ENCODE results near the gene TRIOBP.

DNA sequence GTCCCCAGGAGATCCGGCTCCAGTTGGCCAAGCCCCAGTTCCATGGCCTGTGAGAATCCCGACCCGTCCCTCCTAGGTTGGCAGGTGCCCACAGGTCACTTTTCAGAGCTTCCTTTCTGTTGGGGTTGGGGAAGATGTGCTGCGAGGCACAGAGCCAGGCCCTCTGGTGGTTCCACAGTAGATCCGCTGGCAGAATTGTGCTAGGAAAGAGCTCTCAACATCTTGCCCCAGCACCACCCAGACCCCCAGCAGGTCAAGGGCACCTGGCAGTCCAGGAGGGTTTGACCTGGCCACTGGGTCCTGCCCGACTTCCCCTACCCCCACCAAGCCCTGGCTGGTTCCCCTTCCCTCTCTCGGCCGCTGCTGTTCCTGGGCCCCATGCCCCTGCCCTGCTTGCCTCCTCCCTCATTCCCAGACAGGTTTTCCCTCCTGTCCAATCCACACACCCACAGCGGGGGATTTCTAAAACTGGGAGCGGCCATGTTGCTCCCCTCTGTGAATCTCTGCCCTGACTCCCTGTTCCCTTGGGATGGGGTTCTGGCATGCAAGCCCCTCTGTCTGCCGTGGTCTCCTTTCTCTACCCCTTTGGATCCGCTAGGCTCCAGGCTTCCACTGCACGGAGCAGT, 84.7 kb downstream of the TRIOBP start:
- TF ChIP-seq, protein P1, sequence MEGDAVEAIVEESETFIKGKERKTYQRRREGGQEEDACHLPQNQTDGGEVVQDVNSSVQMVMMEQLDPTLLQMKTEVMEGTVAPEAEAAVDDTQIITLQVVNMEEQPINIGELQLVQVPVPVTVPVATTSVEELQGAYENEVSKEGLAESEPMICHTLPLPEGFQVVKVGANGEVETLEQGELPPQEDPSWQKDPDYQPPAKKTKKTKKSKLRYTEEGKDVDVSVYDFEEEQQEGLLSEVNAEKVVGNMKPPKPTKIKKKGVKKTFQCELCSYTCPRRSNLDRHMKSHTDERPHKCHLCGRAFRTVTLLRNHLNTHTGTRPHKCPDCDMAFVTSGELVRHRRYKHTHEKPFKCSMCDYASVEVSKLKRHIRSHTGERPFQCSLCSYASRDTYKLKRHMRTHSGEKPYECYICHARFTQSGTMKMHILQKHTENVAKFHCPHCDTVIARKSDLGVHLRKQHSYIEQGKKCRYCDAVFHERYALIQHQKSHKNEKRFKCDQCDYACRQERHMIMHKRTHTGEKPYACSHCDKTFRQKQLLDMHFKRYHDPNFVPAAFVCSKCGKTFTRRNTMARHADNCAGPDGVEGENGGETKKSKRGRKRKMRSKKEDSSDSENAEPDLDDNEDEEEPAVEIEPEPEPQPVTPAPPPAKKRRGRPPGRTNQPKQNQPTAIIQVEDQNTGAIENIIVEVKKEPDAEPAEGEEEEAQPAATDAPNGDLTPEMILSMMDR (IDR thresholded peaks at IDR 0.05) = no peak
- TF ChIP-seq POLR2A (IDR thresholded peaks at IDR 0.05) = no peak
